ENCODE data around the gene GOLGA3. TPM values are rescaled to one million over a fixed set of nuclear protein-coding genes. Genes with fewer than 3 reads are reported as not detected.

The GOLGA3 gene
- total and polyA plus RNA-seq, 10 of the 15 experiments (the other 5 are each of a cell fraction or from before 2014, with no cell fraction given): 2.0 to 42.7 (median 15.2) TPM

- POLR2A ChIA-PET: no interaction called here
- 94% methylated on average over 7 of the region's 7 CpGs for WGBS (ENCODE audit: insufficient coverage, insufficient replicate concordance, low lambda C conversion rate, missing lambda C conversion rate)
- no peak for DNase-seq (ENCODE audit: low read depth, low spot score)
- no peak for TF ChIP-seq IRF4 (IDR thresholded peaks at IDR 0.05; ENCODE audit: low read depth, low read length)
- no peak for TF ChIP-seq BHLHE40 (IDR thresholded peaks at IDR 0.05; ENCODE audit: borderline replicate concordance in 1 of 2, low read depth in 2 of 2, low read length in 1 of 2)
- no peak for TF ChIP-seq RCOR1 (conservative IDR thresholded peaks at IDR 0.05; ENCODE audit: low read depth, low read length)
- no peak for TF ChIP-seq CHD1 (IDR thresholded peaks at IDR 0.05; ENCODE audit: low read depth, low read length)
- TF ChIP-seq MTA3 (IDR thresholded peaks at IDR 0.05; ENCODE audit: borderline replicate concordance, low read length): no peak
- TF ChIP-seq E4F1 (IDR thresholded peaks at IDR 0.05; ENCODE audit: borderline replicate concordance, partially characterized antibody): no peak
- TF ChIP-seq LARP7 (IDR thresholded peaks at IDR 0.05): no peak
- no peak for TF ChIP-seq ZNF592 (IDR thresholded peaks at IDR 0.05)
- TF ChIP-seq CREM (IDR thresholded peaks at IDR 0.05; ENCODE audit: low read depth): no peak
- TF ChIP-seq HDAC2 (IDR thresholded peaks at IDR 0.05): no peak
- TF ChIP-seq MXI1 (IDR thresholded peaks at IDR 0.05; ENCODE audit: low read depth, low read length): no peak
- no peak for TF ChIP-seq CTCF (IDR thresholded peaks at IDR 0.05 in 2 of 3, conservative IDR thresholded peaks at IDR 0.05 in 1 of 3; ENCODE audit: control insufficient read depth in 2 of 3, extremely low read depth in 1 of 3, insufficient read depth in 1 of 3, low read depth in 3 of 3, low read length in 3 of 3)
- no peak for TF ChIP-seq IRF3 (IDR thresholded peaks at IDR 0.05)
- TF ChIP-seq PBX3 (IDR thresholded peaks at IDR 0.05; ENCODE audit: insufficient replicate concordance, low read depth, low read length): no peak
Measured at GRCh38 chr12:132728502-132728901, 100.2 kb downstream of the GOLGA3 start.

More at GRCh38 chr12:132728502-132728901, 100.2 kb downstream of the GOLGA3 start:
- no peaks in the 10 kb centered on the region for H3K4me1 ChIP-seq (ENCODE audit: control insufficient read depth, insufficient read depth, low read length)
- no peak overlapping the region for H3K4me3 ChIP-seq
- H2AFZ ChIP-seq (ENCODE audit: control insufficient read depth, low read depth, low read length): no peak overlapping the region
- ChIA-PET RAD21 (ENCODE audit: unreplicated experiment) (no interaction called here), CTCF (no interaction called here), SMC1A (ENCODE audit: uncharacterized antibody, unreplicated experiment) (no interaction called here)
- BruUV-seq (replicated peaks): no TSS peak
- no peak overlapping the region for H3K9ac ChIP-seq (ENCODE audit: control insufficient read depth, insufficient read depth, low read length)
- FAIRE-seq (no peak), ATAC-seq (no peak)
- H4K20me1 ChIP-seq (ENCODE audit: control insufficient read depth, insufficient read depth): 0 out of 2 replicates have a peak, but pooled peaks cover 6% of the 10 kb centered on the region
- H3K79me2 ChIP-seq (ENCODE audit: control insufficient read depth, insufficient read depth, low read length): no peaks in the 10 kb centered on the region
- H3K4me2 ChIP-seq (ENCODE audit: control insufficient read depth, insufficient read depth): no peak overlapping the region
- no peak overlapping the region for H3K27ac ChIP-seq (ENCODE audit: control insufficient read depth, insufficient read depth)
- in situ Hi-C loops (cut with MboI): no loop called here
- H3K36me3 ChIP-seq (ENCODE audit: control insufficient read depth in 2 of 2, insufficient read depth in 2 of 2, low read length in 1 of 2): peaks cover 26 to 36% of the 10 kb centered on the region in 2 experiments
- intact Hi-C loops (cut with micrococcal nuclease; ENCODE audit: unreplicated experiment): no loop called here
- H3K9me3 ChIP-seq (replicated peaks; ENCODE audit: control insufficient read depth, insufficient read depth, low read length): no peaks in the 10 kb centered on the region; the same call in 2 of the 3 replicates
- no peaks in the 10 kb centered on the region for H3K27me3 ChIP-seq (replicated peaks in 1 of 2; ENCODE audit: control insufficient read depth in 2 of 2, insufficient read depth in 2 of 2, low read length in 1 of 2)

All from GM12878 (cell line).